Suppressor macrophage treated with lipopolysaccharide for 4 hours (primary cell): ENCODE data around the gene NRL.
A peak's percentile ranks its signal among the peaks of the same experiment; 100 is the strongest.

Source experiments
- DNase-seq: peaks from one replicate; pipeline ENCODE4 v3.0.0-alpha.2; 2020

NRL gene

DNA sequence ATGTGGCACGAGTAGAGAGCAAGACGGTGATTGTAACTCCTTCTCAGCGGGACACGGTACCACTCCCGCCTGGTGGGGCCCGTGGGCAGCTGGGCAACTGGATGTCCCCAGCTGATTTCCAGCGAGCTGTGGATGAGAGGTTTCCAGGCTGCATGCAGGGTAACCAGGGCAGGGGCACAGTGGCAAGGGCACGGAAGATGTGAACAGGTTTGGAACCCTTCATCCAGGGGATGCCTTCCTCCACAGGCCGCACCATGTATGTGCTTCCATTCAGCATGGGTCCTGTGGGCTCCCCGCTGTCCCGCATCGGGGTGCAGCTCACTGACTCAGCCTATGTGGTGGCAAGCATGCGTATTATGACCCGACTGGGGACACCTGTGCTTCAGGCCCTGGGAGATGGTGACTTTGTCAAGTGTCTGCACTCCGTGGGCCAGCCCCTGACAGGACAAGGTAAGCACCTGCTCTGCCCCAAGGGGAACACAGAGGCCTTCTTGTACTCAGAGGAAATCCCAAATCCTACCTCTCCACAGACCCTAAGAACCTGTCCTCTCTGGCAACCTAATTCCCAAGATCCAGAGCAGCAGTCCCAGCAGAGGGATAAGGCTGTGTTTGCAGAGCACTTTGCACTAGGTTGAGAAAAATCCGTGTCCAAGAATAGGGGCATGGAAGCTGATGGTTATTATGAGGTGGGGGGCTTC is 16.4 kb downstream of the NRL start:
- no peak for DNase-seq

DNA sequence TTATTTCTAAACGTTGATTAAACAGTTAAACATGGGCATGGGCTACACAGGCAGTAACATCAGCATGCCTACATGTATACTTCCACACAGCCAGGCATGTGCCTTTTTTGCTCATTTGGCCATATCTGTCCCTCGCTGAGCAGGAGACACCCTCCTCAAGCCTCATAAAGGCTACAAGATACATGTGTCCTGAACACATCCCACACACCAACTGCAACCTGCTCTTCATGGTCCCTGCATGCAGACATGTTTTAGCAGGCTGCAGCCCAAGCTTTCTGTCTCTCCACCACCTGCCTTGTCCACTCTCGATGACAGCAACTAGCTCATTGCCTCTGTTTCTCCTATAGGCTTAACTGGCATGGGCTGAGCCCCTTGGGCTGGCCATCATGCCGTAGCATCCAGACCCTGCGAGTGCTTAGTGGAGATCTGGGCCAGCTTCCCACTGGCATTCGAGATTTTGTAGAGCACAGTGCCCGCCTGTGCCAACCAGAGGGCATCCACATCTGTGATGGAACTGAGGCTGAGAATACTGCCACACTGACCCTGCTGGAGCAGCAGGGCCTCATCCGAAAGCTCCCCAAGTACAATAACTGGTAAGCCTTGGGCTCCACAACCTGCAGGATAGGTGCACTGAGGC is 18.1 kb downstream of the NRL start:
- DNase-seq: no peak

DNA sequence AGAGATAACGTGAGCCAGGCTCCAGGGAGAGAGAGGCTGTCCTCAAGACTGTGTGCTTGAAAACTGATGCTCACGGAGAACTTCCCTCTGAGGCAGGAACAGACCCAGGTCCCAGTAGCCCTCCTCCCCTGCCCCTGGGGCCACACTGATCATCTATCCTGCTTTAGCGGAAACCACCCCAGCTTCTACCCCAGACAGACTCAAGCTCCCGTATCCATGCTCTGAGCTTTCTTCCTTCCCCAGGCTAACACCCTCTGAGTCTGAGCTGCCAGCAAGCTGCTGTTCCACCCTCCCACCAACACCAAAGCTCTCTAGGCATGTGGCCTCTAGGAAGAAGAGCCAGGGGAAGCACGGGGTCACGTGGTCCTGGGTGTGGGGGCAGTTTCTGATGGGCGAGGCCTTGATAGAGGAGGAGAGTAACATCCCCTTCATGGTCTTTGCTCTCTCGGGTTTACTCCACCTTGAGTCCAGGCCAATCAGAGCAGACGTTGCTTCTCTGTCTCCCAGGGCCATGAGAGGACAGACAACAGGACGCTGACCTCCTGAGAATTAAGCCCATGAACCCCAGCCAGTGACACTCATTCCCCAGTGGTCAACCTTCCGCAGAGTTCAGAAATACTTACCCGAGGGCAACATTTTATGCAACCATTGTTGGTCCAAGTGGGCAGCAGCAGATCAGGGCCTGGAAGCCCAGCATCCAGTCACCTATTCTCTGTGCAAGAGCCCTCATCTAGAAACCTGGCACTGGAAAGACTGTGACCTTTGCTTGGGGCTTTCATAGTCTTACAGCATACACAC is 19.3 kb downstream of the NRL start:
- peak; percentile 82 for DNase-seq

DNA sequence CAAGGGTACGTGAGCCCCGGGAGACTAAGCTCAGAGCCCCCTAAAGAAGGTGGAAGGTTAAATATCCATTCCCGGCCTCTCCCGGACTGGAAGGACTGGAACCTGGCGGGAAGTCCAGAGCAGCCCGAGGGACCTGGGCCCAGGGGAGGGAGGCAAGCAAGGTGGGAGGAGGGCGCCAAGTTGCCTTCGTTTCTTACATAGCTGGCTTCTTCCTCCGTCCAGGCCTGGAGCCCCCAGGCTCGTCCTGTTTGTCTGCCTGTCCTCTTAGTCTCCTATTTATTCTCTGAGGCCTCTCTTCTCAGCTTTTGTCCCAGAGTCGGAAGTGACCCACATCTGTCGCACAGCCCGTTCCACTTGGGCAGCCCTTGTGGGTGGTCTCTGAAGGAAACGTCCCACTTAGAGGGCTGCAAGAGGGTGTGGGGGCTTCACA is 19.9 kb downstream of the NRL start:
- DNase-seq: no peak

DNA sequence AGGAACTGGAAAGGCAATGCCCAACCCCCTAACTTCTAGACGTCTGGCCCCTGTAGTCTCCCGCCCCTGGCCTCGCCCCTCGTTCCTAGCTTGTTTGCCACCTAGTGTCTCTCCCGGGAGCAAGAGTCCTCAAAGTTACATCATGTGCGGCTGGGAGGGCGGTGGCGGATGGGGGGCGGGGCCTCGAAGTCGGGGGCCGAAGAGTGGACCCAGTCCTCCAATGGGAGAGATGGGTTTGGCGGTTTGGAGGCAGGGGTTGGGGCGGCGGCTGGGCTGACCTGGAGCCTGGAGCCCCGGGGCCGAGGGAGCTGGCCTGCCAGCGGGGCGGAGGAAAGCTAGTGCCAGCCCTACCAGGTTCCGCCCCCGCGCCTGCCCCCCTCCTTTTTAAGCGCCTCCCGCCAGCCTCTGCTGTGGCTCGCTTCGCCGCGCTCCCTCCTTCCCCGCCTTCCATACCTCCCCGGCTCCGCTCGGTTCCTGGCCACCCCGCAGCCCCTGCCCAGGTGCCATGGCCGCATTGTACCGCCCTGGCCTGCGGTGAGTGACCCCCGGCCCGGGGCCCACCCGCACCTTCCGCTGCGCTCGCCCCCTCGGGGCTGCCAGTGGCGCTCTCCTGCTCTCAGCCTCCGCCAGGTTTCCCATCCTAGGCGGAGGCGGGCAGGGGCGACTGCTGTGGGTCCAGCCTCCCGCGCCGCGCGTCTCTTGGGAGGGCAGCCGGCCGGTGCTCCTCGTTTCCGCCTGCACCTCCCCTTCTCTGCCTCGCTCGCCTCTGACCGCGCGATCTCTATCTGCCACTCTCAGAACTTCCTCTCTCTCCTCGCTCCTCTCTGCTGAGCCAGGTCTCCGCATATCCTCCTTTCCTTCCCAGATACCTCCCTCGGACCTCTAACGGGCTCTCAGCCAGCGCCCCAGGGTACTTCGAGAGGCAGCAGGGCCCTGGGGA is 20.6 kb downstream of the NRL start, which contains the start of gene PCK2:
Gene PCK2 (plus strand): TSS at position 411 of the 940 bp plus-strand sequence. CDS start 95 bp downstream, at position 506.
- peak; percentile 93 for DNase-seq

DNA sequence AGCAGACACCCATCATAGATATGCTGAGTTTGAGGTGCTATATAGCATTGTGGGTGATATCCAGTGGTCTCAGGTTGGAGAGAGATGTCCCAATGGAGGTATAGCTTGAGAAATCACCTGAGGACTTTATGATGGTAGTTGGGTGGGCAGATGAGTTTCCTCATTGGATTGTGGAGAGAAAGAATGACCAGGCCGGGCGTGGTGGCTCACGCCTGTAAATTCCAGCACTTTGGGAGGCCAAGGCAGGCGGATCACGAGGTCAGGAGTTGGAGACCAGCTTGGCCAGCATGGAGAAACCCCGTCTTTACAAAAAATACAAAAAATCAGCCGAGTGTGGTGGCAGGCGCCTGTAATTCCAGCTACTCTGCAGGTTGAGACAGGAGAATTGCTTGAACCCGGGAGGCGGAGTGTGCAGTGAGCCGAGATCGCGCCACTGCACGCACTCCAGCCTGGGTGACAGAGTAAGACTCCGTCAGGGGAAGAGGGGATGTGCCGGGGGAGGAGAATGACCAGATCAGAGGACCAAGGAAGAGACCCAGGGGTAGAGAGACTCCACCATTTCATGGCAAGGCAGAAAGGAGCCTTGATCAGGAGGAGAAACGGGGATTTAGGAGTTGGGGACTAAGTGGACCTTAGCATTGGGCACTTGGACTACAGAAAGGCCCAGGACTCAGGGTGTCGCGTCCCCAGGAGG is 21.4 kb downstream of the NRL start:
- no peak for DNase-seq

DNA sequence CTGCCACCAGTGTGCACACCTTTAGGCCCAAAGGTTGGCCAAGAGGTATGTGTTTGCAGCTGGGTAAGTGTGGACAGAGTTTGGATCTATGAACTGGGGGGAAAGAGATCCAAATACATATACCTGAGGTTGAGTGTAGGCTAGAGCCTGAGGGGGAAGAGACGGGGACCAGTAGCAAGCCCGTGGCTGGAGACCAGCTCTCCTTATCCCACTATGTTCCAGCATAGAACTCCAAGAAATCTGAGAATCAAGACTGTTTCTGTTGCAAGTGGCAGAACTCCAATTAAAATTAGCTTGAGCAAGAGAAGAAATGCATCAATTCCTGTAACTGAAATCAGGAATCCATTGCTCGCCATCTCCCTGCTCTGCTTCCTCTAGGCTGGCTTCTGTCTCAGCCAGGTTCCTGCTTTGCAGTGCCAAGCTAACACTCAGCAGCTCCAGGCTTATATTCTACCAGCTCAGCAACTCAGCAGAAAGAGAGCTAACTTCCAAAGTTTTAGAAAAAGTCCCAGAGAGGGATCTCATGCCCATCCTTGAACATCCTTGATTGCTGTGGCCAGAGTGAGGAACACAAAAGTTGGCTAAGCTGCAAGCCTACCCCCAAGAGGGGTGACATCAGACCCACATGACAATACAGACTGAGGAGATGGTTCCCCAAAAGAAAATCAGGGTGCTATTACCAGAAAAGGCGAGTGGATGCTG is 22.1 kb downstream of the NRL start:
- DNase-seq: peak; percentile 58

DNA sequence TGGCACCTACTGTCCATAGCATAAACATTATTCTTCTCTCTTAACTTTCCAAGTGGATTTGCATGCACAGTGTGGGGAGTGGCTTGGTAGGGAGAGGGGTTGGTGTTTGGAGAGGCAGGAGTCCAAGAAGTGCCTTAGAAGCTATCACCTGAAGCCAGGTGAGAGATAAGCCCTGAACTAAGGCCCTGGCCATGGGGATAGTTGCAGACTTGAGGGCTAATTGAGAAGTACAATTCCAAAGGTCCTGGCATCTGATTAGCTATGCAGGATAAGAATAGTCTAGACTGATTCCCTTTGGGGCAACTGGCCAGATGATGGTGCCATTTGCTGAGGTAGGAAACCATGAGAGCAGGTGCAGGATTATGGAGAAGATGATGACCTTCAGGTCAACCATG is 22.6 kb downstream of the NRL start:
- no peak for DNase-seq

DNA sequence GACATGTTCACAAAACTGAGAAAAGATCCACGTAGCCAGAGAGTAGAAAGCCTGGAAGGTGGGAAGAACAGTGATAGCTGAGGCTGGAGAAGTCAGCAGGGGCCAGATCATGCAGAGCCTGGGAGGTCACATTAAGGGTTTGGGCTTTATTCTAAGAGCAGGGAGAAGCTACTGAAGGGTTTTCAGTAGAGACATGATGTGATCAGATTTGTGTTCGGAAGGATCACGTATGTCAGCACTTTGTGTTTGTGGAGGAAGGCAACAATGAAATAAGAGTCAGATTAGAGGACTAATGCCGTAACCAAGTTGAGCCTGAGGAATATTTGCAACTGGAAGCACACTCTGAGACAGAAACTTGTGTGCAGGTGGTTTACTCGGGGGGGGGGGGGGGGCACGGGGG is 24.9 kb downstream of the NRL start:
- DNase-seq: no peak

DNA sequence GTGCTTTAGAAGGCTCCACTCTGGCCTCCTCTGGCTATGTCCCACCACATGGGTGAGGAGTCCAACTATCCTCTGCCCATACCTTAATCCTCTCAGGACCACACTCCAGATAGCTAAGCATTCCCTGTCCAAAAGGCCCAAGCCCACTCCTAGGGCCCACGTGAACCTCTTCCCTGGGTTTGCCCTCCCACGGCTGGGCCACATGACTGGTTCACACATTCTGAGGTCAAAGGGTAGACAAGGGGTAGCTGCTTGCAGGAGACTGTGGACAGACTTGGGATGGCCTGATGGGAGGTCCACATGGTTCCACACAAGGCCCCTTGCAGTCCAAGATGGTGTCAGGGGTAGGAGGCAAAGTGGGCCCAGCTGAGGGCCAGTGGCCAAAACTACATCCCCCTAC is 26.7 kb downstream of the NRL start:
- no peak for DNase-seq

DNA sequence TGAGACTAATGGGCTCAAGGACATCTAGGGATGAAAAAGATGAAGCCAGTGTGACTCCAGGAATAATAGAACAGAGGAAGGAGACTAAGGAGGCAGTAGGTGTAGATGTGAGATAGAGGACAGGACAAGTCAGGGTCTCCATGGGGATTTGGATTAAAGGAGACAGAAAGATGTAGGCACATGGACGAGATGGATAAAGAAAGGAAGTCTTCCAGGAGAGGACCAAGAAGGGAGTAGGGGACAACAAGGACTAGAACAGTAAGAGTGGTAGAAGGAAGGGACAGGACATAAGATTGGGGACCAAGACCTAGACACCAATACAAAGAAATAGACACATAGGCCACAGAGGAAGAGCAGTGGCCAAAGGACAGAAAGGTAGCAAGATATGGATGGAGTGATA is 27.7 kb downstream of the NRL start:
- DNase-seq: no peak

DNA sequence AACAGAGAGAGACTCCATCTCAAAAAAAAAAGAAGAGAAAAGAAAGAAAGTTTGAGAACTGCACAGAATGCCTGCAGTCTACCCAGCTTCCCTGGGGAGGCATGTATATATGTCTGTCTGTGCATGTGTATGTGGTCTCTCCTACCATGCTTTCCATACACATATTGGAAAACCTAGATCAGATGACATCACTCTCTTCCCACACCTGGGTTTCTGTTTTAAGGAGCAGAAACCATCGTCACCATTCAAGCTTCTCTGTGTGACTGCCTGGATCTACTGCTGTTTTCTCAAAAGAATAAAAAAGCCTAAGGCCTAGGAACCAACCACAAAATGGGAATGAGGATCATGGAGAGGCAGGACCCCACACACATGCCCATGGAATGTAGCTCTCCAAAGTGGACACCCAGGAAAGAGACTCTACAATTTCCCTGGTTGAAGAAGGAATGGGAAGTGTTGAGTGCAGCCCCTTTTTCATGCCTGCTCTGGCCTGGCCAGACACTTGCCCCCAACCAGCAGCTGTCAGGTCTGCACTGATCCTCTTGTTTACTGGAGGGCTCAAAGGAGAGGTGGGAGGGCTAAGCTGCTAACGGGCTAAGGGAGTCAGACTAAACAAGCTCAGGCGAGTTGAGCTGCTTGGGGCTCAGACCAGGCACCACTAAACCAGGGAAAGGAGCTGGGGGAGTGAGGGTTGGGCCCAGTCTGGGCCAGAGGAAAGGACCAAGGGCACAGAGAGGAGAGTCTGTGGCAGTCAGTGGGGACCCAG is 28.4 kb downstream of the NRL start:
- DNase-seq: no peak

DNA sequence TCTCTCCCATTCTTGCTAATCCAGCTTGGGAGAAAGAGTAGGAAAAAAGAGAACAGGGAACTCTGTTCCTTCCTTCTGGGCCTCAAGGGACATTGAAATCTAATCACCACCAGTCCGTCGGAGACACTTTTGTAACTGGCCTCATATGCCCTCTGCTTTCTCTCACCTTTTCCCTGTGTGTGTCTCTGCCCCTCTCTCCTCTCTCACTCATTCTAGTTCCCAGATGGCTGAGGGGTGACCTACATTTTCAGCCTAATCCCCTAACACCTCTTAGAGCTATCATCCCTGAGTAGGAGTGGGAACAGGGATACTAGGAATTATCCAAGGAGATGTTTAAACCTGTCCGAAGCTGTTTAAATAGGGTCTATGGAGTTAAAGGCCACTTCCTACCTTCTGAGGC is 29.5 kb downstream of the NRL start:
- no peak for DNase-seq

DNA sequence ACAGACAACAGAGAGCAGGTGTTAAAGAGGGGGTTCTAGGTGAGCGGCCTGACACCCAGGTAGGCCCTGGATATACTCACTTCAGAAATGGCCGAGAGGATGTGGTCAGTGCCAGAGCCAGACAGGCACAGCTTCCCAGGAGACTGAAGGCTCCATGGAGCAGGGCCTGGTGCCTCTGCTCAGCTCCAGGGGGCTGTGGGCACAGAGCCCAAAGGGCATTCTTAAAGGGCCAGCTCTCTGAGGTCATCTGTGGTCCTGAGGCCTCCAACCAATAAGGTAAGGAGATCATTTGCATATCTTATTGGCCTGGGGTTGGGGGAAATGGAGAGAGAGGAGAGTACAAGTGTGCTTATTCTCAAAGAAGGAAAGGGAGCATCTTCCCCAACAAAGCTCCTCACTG is 30.3 kb downstream of the NRL start:
- no peak for DNase-seq

DNA sequence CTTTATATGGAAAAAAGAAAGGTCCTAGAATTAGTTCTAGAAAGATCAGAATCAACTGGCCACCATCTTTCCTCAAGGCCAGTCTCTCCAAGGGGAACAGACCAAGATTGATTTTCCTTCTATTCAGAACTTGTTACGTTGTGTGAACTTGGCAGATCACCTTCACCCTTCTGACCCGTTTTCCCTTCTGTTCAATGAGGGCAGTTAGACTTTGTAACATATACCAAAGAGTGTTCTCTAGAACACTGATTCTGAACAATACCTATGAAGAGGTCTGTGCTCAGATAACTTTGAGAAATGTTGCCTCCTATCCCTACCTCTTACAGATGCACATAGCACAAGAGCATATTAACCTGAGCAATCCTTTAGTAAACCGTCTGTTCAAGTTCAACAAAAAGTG is 31.3 kb downstream of the NRL start:
- no peak for DNase-seq

DNA sequence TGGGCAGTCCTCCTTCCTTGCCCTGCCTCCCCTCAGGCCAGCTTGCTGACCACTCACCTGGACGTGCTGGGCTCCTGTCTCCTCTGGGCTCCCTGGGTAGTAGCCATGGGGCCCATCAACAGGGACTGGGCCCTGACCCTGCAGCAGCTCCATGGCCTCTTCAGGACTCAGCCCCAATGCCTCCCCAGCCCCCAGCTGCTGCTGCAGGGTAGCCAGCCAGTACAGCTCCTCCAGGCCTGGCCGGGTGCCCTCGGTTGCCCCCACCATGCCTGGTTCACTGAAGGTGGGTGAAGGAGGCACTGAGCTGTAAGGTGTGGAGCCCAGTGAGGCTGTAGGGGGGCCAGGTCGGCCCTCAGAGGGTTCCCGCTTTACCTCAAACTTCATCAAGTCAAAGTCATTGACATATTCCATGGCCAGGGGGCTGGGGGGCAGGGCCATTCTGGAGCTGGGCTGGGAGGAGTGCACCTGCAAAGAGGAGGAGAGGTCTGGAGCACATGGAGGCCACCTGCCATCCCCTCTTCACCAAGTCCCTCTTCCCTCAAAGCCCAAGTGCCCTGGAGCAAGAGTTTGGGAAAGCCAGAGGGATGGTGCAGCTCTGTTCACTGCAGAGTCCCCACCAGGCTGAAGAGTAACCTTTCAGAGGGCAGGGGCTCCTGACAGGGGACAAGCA is 32.2 kb downstream of the NRL start:
- DNase-seq: no peak

DNA sequence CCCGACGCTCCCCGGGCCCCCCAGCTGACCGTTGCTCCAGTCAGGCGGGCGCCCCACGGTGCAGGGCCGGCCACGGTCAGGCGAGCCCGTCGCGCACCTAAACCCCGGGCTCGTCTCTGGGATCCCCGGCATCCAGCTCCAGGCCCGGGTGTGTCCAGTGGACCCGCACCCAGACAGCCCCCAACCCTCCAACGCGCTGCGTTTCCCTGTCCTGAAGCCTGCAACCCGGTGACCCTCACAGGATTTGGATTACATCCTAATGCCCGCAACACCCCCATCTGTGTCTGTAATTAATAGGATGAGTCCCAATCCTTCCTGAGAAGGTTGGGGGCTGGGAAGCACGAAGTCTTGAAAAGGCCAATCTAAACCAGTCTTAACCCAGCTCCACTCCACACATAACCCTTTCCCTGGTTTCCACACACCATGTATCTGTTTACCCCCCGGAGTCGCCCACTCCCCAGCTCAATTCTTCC is 33.0 kb downstream of the NRL start:
- DNase-seq: no peak

DNA sequence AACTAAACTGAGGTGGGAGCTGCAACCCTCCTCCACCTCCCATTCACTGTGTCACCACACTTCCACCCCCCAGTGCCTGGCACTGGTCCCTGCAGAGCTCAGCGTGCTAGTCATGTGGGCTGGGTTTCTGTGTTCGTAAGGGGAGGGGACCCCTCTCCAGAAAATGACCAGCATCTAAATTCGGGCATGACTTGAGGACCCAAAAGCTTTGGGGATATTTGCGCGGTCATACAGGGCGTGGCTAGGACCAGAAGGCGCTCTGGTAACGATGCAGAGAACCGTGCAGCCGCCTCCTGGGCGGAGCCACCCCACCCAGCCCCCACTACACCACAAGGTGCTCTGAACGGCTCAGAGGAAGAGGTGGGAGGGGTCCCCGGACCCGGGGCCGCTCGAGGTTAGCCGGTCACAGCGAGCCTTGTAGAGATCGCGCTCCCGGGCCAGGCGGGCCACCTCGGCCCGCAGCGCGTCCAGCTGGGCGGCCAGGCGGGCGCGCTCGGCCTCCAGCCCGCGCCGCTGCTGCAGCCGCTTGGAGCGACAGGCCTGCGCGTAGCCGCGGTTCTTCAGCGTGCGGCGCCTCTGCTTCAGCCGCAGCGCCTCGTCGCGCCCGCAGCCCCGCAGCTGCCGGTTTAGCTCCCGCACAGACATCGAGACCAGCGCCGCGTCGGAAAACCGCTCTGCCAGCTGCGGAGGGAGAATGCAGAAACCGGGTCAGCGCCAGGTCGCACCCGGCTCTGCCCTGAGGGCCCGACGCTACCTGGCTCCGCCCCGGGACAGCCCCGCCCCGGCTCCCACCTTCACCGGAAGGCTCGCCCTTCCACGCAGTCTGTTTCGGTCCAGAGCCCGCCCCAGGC is 33.6 kb downstream of the NRL start:
- peak; percentile 34 for DNase-seq

DNA sequence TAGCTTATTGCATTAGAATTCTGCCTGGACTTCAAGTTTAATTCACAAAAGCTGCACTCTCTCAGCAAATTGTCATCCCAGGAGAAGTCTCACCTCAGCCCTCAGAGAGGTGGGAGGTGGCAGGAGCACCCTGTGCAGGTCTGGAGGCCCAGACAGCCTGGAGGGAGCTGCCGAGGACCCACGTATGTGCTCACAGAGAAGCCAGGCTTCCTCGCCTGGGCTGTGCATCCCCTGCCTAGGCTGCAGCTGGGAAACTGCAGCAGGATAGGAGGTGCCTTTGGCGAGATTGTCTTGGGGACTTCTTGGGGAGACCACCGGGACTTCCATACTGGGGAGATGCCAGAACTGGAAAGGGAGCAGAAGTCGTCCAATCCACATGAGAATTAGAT is 34.6 kb downstream of the NRL start:
- no peak for DNase-seq
